Hepatocyte (in vitro differentiated cells): ENCODE measurements around the gene FCRL4. TPM values are rescaled to one million over a fixed set of nuclear protein-coding genes. Genes with fewer than 3 reads are reported as not detected.
"Not testable (repeated sequence)": the region's sequence is repeated elsewhere in the genome, so short reads cannot be mapped to it uniquely, and the experiment has no call there.

Experiments used
- DNase-seq: peaks from one replicate; pipeline ENCODE4 v3.0.0-alpha.2; 2016; ENCODE audit warnings: low spot score
- H2AFZ ChIP-seq: fragments of 200-600 bp; sonication (generic); 2 replicates; pipeline ENCODE4 v1.6.0; 2016; ENCODE audit warnings: antibody characterized with exemption, mild to moderate bottlenecking
- H3K27ac ChIP-seq: fragments of 200-600 bp; sonication (generic); 2 replicates; pipeline ENCODE4 v1.5.1; 2016; ENCODE audit warnings: mild to moderate bottlenecking
- H3K27me3 ChIP-seq: fragments of 200-600 bp; sonication (generic); 2 replicates; pipeline ENCODE4 v1.6.1; 2016
- H3K36me3 ChIP-seq: fragments of 200-600 bp; sonication (generic); replicated peaks from 2 replicates; pipeline ENCODE4 v1.5.1; 2016; ENCODE audit warnings: low read depth; ENCODE audit not compliant: insufficient read depth
- H3K4me1 ChIP-seq: fragments of 200-600 bp; sonication (generic); 2 replicates; pipeline ENCODE4 v1.5.1; 2016; ENCODE audit warnings: mild to moderate bottlenecking, moderate library complexity; ENCODE audit not compliant: insufficient read depth
- H3K4me2 ChIP-seq: fragments of 200-600 bp; sonication (generic); 2 replicates; pipeline ENCODE4 v1.6.0; 2016
- H3K4me3 ChIP-seq: fragments of 200-600 bp; sonication (generic); 2 replicates; pipeline ENCODE4 v1.5.1; 2016; ENCODE audit warnings: mild to moderate bottlenecking
- H3K79me2 ChIP-seq: fragments of 200-600 bp; sonication (generic); 2 replicates; pipeline ENCODE4 v1.6.0; 2017; ENCODE audit warnings: mild to moderate bottlenecking
- H3K9me2 ChIP-seq: fragments of 200-600 bp; sonication (generic); replicated peaks from 2 replicates; pipeline ENCODE4 v1.6.0; 2017; ENCODE audit warnings: mild to moderate bottlenecking; ENCODE audit not compliant: insufficient read depth
- H3K9me3 ChIP-seq: fragments of 200-600 bp; sonication (generic); 2 replicates; pipeline ENCODE4 v1.5.1; 2016; ENCODE audit warnings: low read depth, mild to moderate bottlenecking
- H4K20me1 ChIP-seq: fragments of 200-600 bp; sonication (generic); 2 replicates; pipeline ENCODE4 v1.6.0; 2016; ENCODE audit warnings: mild to moderate bottlenecking; ENCODE audit not compliant: insufficient read depth, poor library complexity, severe bottlenecking
- CTCF ChIP-seq: fragments of 200-600 bp; sonication (generic); IDR thresholded peaks from 2 replicates; pipeline ENCODE4 v1.5.1; 2016; ENCODE audit warnings: antibody characterized with exemption, mild to moderate bottlenecking; ENCODE audit not compliant: poor library complexity
- EZH2 ChIP-seq: fragments of 200-600 bp; sonication (generic); IDR thresholded peaks from 2 replicates; pipeline ENCODE4 v1.6.1; 2016; ENCODE audit warnings: antibody characterized with exemption, mild to moderate bottlenecking, borderline replicate concordance
- EZH2phosphoT487 ChIP-seq: fragments of 200-600 bp; sonication (generic); IDR thresholded peaks from one replicate; pipeline ENCODE4 v1.6.1; 2018; ENCODE audit warnings: antibody characterized with exemption, mild to moderate bottlenecking, low read depth, moderate library complexity; ENCODE audit not compliant: unreplicated experiment, severe bottlenecking
- WGBS: methylation state at CpG from one replicate; pipeline ENCODE4 v1.1.6; 2016; ENCODE audit warnings: low lambda C conversion rate; ENCODE audit errors: missing lambda C conversion rate; 5-methylcytosine and 5-hydroxymethylcytosine counted together
- polyA plus RNA-seq: library from polyadenylated mRNA; unstranded; fragments of >200 nt; fragmentation: Nextera tagmentation; extraction: Ambion mirVana; gene quantifications from 2 replicates; pipeline ENCODE4 v1.2.1, GENCODE V29; 2016
- total RNA-seq: library from RNA; depleted of rRNA; stranded (reverse); fragments of >200 nt; gene quantifications from 2 replicates; pipeline ENCODE4 v1.2.3, GENCODE V29; 2014

FCRL4 gene
- total and polyA plus RNA-seq, 2 experiments from 2014 or later: not detected

GRCh38 chr1:157558119-157558518 lies 39.8 kb downstream of the FCRL4 start:
- Histone ChIP-seq H3K4me1 (no peaks in the 10 kb centered on the region), H3K9me3 (no peaks in the 10 kb centered on the region), H3K27ac (no peak overlapping the region), H4K20me1 (no peaks in the 10 kb centered on the region), H2AFZ (no peak overlapping the region), H3K4me3 (no peak overlapping the region), H3K9me2 (no peaks in the 10 kb centered on the region), H3K4me2 (no peak overlapping the region), H3K79me2 (no peaks in the 10 kb centered on the region), H3K36me3 (no peaks in the 10 kb centered on the region), H3K27me3 (no peaks in the 10 kb centered on the region)
- DNase-seq: no peak
- 85% methylated on average over 2 of the region's 2 CpGs for WGBS
- no peak for TF ChIP-seq EZH2phosphoT487
- TF ChIP-seq EZH2: no peak
- no peak for TF ChIP-seq CTCF

GRCh38 chr1:157551694-157552693 lies 45.9 kb downstream of the FCRL4 start, which contains the start of gene FCRL5:
TSS of gene FCRL5 (minus strand) at chr1:157552515. CDS start at chr1:157552362, 153 bp downstream.
- H3K4me3 ChIP-seq: no peak within 1 kb of the TSS

GRCh38 chr1:157548081-157548480 lies 49.8 kb downstream of the FCRL4 start:
- H3K4me3 ChIP-seq, H3K4me2 ChIP-seq, H3K27ac ChIP-seq, DNase-seq, H4K20me1 ChIP-seq, H3K9me2 ChIP-seq, H3K27me3 ChIP-seq, H3K9me3 ChIP-seq, H2AFZ ChIP-seq, H3K36me3 ChIP-seq, H3K4me1 ChIP-seq, H3K79me2 ChIP-seq: not testable (repeated sequence)
- whole genome bisulfite sequencing: 93% methylated on average over 1 of the region's 1 CpG

More at GRCh38 chr1:157551694-157552693, 45.9 kb downstream of the FCRL4 start, which contains the start of gene FCRL5:
- Histone ChIP-seq H3K27ac (no peak within 1 kb of the TSS), H3K79me2 (no peaks in the 10 kb centered on the region), H3K36me3 (no peaks in the 10 kb centered on the region), H3K9me3 (no peaks in the 10 kb centered on the region), H3K27me3 (no peaks in the 10 kb centered on the region), H4K20me1 (no peaks in the 10 kb centered on the region), H3K4me1 (no peaks in the 10 kb centered on the region), H3K9me2 (no peaks in the 10 kb centered on the region), H3K4me2 (no peak within 1 kb of the TSS), H2AFZ (no peak within 1 kb of the TSS)
- DNase-seq: no peak
- TF ChIP-seq EZH2phosphoT487 (no peak), CTCF (no peak), EZH2 (no peak)
- WGBS: 83% methylated on average over 10 of the region's 10 CpGs

- no peaks in the 10 kb centered on the region for H3K27me3 ChIP-seq
- H3K4me2 ChIP-seq: no peak overlapping the region
- H3K79me2 ChIP-seq: no peaks in the 10 kb centered on the region
- H3K9me3 ChIP-seq: no peaks in the 10 kb centered on the region
- H3K36me3 ChIP-seq: no peaks in the 10 kb centered on the region
- H3K4me3 ChIP-seq: no peak overlapping the region
- H4K20me1 ChIP-seq: no peaks in the 10 kb centered on the region
- no peak overlapping the region for H3K27ac ChIP-seq
- 91% methylated on average over 6 of the region's 6 CpGs for WGBS
- TF ChIP-seq EZH2phosphoT487 (no peak), EZH2 (no peak), CTCF (no peak)
- DNase-seq: no peak
- no peaks in the 10 kb centered on the region for H3K9me2 ChIP-seq
- no peaks in the 10 kb centered on the region for H3K4me1 ChIP-seq
- no peak overlapping the region for H2AFZ ChIP-seq
These were observed 55.2 kb downstream of the FCRL4 start for GRCh38 chr1:157542676-157543075.
